GM12874 (cell line): ENCODE data around the gene ENTR1.

Experiments used
- CTCF ChIP-seq: IDR thresholded peaks from 2 replicates; pipeline ENCODE4 v1.5.1; 2011; ENCODE audit warnings: low read depth, mild to moderate bottlenecking, control low read depth, low read length, moderate library complexity; ENCODE audit not compliant: insufficient read depth

ENTR1 gene

GRCh38 chr9:136389396-136389795 lies 21.0 kb downstream of the ENTR1 start:
- TF ChIP-seq CTCF, result no peak

- TF ChIP-seq CTCF, result no peak
Observed at GRCh38 chr9:136387217-136387616, 23.2 kb downstream of the ENTR1 start.

GRCh38 chr9:136386018-136386417 lies 24.4 kb downstream of the ENTR1 start:
- no peak for TF ChIP-seq CTCF

- no peak for TF ChIP-seq CTCF
Observed at GRCh38 chr9:136385015-136385414, 25.4 kb downstream of the ENTR1 start.

- TF ChIP-seq CTCF, result no peak
Observed at GRCh38 chr9:136383436-136383835, 27.0 kb downstream of the ENTR1 start.

- TF ChIP-seq CTCF, result no peak
Observed at GRCh38 chr9:136381966-136382513, 28.4 kb downstream of the ENTR1 start.

GRCh38 chr9:136381311-136381710 lies 29.1 kb downstream of the ENTR1 start:
- TF ChIP-seq CTCF, result no peak
